Dedifferentiated amniotic fluid mesenchymal stem cell (primary cell): Measurements from ENCODE around the gene FFAR2.
"Not testable (repeated sequence)": the region's sequence is repeated elsewhere in the genome, so short reads cannot be mapped to it uniquely, and the experiment has no call there.

Experiments
- DNase-seq: peaks from one replicate; pipeline ENCODE4 v3.0.0-alpha.2; 2016; ENCODE audit errors: extremely low spot score

The FFAR2 gene

DNA sequence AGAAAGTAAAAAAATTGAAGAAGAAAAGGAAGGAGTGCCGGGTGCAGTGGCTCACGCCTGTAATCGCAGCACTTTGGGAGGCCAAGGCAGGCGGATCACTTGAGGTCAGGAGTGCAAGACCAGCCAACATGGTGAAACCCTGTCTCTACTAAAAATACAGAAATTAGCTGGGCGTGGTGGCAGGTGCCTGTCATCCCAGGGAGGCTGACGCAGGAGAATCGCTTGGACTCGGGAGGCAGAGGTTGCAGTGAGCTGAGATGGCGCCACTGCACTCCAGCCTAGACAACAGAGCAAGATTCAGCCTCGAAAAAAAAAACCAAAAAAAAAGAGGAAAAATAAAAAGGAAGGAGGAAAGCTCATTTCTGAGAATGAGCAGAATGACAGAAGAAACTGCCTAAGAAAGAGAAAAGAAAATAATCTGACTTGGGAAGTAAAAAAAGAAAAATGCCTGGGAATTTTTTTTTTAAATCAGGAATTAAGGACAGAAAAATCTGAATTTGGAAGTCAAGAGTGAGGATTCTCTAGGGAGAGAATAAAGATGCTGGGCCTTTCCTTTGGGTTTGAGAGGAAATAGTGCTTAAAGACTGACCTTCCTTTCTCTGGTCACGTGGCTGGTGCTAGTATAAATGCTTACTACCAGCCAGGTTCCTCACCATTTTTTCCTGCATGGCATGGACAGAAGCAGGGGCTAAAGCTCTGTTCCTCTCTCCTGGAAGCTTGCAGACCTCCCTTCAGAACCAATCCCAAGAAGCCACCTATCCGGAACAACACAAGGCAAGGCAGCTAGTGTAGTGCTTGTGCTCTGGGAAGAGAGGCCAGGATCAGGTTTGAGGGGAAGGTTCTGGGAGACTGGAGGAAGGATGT, at the start of gene FFAR2:
TSS of gene FFAR2 (plus strand) at position 652 of the 864 bp plus-strand sequence. CDS start 1,458 bp downstream, outside the sequence.
- DNase-seq: no peak

DNA sequence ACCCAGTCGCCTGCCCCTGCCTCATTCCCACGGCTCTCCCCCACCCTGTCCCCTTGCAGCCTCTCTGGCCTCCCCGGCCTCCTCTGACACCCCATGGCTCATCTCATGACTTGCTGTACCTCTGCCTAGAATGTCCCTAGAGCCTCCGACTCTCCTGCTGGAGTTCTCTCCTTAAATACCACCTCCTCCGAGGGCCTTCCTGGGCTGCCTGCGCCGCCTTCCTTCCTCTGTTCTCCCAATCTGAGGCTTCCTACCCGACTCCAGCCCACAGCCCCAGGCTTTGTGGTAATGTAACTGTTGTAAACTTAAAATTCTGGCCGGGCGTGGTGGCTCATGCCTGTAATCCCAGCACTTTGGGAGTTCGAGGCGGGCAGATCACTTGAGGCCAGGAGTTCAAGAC, 49.5 kb upstream of the FFAR2 start:
- no peak for DNase-seq

DNA sequence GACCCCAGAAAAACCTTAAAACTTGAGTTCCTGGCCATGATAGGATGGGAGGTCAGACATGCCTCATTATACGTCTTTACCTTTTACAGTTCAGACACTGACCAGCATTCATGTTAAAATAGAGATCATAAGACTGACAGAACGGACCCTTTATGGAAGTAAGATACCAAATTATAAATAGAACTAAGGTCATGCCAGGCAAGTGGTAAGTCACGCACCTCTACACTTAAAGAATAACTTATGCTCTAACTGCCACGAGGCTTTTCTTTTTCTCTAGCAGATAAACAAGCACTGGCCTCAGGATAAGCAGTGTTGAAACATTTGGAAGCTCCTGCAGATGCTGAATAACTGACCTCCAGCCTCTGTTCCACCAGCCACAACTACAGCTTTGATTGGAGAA, 48.8 kb upstream of the FFAR2 start:
- no peak for DNase-seq

DNA sequence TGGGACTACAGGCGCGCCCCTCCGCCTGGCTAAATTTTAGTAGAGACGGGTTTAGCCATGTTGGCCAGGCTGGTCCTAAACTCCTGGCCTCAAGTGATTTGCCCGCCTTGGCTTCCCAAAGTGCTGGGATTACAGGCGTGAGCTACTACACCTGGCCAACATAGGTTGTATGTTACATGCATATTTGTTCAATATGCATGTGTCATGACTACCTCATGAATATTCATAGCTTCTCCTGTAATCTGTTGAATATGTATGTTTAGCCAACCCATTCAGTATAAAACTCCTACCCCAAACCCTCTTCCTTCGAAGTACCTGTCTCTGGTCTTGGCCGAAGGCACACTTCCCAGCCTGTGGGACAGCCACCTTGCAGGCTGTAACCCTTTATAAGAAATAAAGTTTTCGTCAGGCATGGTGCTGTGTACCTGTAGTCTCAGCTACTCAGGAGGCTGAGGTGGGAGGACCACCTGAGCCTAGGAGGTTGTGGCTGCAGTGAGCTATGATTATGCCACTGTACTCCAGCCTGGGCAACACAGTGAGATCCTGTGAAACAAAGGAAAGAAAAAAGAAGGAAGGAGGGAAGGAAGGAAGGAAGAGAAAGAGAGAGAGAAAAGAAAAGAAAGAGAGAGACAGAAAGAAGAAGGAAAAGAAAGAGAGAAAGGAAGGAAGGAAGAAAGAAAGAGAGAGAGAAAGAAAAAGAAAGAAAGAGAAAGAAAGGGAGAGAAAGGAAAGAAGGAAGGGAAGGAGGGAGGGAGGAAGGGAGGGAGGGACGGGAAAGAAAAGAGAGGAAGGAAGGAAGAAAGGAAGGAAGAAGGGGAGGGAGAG, 47.9 kb upstream of the FFAR2 start:
- DNase-seq: no peak

DNA sequence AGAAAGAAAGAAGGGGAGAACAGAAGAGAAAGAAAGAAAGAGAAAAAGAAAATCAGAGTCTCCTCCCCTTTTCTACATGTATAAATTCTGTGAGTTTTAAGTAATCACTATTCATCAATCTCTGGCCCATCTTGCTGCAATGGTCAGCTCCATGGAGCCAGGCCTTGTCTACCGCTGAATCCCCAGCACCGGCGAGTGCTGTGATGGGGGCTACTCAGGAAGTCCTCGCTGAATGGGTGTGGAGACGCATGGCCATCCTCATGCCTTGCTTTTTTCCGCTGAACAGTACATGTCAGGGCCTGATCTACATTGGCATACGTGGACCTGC, 47.3 kb upstream of the FFAR2 start:
- DNase-seq: no peak

DNA sequence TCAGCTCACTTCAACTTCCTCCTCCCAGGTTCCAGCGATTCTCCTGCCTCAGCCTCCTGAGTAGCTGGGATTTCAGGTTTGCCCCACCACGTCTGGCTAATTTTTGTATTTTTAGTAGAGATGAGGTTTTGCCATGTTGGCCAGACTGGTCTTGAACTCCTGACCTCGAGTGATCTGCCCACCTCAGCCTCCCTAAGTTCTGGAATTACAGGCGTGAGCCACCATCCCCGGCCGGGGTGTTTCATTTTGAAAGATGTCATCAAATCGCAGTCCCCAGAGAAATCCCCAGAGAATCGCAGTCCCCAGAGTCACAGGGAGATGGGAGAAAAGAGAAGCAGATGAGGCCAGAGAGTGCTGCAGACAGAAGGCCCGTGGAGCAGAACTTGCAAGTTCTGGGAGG, 46.6 kb upstream of the FFAR2 start:
- not testable (repeated sequence) for DNase-seq

DNA sequence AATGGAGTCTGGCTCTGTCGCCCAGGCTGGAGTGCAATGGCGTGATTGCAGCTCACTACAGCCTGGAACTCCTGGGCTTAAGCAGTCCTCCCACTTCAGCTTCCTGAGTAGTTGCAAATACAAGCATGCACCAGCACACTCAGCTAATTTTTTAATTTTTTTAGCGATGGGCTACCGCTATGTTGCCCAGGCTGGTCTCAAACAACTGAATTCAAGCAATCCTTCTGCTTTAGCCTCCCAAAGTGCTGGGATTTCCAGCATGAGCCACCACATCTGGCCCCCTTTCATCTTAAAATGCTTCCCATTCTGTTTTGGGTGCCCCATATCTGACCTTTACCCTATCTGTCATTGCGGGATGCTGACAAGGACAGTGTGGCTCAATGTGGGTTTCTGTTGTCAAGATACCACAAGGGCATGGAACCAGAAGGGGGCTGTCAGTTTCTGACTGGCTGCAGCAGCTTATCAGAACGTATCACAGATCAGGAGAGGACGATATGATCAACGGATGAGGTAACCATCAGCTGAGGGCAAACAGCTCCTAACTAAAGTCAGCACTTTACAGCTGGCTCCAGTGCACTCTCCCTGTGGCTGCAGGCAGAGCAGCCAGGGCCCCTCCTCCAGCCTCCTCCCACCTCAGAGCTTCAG, 44.8 kb upstream of the FFAR2 start:
- no peak for DNase-seq

DNA sequence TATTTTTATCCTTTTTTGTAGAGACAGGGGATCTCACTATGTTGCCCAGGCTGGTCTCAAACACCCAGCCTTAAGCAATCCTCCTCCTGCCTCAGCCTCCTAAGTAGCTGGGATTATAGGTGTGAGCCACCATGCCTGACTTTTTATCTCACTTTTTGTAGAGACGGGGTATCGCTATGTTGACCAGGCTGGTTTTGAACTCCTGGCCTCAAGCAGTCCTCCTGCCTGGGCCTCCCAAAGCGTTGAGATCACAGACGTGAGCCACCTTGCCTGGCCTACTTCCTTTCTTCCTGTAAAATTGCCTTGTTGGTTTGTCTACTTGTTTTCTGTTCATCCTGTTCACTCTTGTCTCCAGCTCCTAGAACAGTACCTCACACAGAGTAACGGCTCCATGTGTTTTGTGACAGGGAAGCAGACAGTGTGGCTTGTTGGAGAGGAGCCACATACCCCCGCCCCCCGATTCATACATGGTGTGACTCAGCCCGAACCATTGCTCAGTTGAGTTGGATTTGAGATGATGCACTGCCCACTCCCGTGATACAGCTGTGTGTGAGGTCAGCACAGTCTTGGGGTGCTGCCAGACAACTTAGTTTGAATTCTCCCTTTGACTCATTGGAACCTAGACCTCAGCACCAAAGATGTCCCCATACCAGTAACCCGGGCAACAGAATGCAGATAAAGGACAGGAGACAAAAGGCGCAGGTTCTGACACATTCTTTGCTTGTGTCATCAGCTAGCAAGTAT, 43.0 kb upstream of the FFAR2 start:
- peak; percentile 36 for DNase-seq

DNA sequence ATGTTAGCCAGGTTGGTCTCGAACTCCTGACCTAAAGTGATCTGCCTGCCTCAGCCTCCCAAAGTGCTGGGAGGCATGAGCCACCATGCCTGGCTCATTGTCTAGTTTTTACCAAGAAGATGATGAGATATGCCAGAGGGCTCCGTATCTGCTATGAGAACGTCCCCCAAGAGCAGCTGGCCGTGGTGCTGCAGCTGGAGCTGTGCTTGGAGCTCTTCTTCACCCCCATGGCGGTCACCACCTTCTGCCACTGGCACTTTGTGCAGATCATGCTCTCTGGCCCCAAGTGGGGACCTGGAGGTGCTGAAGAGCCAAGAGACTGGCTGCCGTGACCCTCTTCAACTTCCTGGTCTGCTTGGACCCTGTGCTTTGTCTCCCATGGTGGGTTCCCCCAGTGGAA, 40.4 kb upstream of the FFAR2 start:
- no peak for DNase-seq

DNA sequence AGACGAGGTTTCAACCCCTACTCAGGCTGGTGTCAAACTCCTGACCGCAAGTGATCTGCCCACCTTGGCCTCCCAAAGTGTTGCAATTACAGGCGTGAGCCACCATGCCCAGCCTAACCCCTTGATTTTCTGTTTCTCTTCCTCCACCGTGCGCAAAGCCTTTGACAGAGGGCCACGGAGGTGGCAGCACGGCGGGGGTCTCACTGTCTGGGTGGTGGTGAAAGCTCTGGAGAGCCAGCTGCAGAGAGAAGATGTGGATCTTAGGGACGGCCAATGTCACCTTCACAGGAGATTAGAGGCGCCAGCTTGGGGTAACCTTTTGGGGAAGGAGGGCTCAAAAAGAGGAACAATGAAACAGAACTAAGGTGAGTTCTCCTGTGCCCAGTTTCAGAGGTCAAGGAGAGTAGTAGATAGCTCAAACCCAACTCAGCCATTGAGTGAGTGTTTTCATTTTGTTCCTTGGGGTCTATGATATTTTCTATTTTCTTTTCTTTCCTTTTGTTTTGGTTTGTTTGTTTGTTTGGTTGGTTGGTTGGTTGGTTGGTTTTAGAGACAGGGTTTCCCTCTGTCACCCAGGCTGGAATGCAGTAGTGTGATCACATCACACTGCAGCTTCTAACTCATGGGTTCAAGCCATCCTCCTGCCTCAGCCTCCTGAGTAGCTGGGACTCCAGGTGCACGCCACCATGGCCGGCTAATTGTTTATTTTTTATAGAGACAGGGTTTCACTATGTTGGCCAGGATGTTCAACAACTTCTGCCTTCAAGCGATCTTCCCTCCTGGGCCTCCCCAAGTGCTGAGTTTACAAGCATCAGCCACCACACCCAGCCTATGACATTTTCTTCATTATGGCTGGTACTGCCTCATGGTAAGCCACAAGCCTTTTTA, 39.5 kb upstream of the FFAR2 start:
- DNase-seq: no peak

DNA sequence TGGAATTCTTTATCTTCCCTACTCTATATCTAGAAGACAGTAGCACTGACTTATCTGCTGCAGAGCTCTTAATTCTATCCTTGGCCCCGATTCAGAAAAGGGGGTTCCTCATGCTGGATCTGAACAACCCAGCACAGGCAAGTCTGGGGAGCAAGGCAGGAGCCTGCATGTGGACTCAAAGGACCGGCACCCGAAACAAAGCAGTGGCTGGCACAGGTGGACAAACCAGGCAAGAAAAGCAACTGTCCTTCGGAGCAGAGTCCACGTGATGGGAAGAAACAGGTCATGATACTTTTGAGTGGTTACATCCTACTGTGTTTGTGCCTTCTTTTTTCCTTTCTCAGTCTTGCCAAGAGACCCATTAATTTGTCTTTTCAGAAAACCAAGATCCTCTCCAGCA, 38.9 kb upstream of the FFAR2 start:
- DNase-seq: no peak

DNA sequence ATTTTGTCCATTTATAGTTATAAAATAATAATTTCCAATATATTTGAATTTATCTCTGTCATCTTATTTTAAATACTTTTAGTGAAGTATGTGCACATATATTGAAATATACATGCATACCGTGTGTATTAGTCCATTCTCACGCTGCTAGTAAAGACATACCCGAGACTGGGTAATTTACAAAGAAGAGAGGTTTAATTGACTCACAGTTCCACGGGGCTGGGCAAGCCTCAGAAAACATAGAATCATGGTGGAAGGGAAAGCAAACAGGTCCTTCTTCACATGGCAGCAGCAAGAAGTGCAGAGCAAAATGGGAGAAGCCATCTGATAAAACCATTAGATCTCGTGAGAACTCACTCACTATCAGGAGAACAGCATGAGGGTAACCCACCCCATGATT, 37.6 kb upstream of the FFAR2 start:
- DNase-seq: no peak

DNA sequence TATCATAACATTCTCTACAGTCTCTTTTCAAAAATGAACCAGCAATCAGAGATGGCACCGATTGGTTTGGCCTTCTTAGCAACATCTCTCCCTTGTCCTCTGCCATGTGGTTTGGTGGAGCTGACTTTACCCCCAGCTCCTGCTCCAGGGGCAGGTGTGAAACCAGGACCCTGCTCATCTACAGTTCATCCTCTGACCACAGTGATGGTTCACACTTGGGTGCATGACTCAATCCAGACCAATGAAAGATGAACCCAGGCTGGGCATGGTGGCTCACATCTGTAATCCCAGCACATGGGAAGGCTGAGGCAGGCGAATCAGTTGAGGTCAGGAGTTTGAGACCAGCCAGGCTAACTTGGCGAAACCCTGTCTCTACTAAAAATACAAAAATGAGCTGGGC, 33.6 kb upstream of the FFAR2 start:
- DNase-seq: no peak

DNA sequence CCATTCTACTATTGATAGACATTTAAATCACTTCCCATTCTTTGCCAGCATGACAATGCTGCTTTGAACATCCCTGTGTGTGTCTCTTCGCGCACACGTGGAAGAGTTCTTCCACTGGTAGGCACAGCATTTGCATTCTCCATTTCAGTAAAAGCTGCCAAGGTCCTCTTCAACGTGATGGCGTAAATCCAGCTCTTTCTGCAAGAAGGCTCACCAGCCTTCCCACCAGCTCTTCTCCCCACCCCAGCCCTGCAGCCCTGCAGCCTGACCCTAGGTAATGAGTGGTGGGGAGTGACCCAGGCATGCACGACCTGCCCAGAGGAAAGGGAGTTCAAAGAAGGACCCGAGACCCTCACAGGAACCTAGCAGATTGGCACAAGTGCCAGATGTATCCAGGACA, 31.7 kb upstream of the FFAR2 start:
- DNase-seq: no peak

DNA sequence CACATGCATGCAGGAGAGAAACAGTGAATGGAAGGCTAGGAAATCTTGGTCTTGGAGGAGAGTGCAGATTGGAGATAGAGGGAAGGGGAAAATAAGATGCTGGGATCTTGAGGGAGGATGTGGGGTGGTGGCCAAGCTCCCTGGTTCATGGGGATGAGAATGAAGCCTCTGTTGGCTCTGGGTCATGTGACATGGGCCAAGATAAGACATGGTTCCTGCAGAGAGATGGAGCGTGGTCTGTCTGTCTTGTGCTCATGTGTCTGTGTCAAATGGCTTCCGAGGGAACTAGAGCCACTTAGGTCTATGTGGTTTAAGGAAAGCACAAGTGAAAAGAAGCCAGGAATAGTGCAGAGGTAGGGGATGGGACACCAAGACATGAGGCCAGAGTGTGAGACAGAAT, 30.8 kb upstream of the FFAR2 start:
- DNase-seq: no peak

DNA sequence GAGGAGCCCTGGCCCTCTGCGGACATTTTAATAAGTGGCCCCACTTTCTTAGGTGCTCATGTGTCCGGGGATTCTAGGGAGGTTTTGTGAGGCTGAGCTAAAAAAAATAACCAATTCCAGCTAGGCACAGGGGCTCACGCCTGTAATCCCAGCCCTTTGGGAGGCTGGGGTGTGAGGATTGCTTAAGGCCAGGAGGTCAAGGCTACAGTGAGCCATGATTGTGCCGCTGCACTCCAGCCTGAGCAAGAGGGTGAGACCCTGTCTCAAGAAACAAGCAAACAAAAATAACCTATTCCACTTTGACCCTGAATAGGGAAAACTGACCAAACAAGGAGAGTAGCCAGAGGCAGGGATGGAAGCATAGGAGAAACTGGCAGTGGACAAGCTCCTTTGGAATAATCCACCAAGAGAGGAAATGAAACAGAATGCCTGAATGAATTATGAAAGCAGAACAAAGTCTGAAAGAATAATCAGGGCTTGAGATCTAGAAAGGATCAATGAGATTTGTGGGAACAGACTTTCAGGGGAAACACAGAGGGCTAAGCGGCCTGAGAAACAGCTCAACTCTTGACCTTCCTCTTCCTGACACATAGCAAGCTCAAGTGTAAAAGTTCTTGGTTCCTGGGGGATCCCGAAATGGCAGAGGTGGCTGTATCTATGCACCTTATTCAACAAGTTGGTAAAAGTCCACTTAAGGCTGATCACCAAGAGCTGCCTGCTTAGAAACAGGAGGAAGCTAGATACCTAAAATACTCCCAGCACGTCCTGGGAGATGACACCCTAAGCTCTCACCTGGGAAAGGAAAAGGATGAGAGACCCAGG, 30.1 kb upstream of the FFAR2 start:
- DNase-seq: no peak

DNA sequence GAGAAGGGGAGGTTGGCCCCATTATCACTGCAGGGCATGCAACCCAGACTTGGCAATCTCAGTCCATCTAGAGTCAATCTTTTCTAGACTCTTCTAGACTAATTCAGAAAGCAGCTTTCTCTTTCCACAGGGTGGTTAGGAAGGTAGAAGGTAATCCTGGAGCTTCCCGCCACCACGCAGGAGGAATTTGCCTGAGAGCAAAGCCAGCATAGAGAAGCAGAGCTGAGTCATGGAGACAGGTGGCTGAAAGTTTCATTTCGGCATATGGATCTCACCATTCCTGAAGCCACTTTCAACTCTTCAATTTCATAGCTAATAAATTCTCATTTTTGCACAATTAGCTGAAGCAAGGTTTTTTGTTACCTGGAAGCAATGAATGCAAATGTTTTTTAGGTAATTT, 29.0 kb upstream of the FFAR2 start:
- DNase-seq: no peak

DNA sequence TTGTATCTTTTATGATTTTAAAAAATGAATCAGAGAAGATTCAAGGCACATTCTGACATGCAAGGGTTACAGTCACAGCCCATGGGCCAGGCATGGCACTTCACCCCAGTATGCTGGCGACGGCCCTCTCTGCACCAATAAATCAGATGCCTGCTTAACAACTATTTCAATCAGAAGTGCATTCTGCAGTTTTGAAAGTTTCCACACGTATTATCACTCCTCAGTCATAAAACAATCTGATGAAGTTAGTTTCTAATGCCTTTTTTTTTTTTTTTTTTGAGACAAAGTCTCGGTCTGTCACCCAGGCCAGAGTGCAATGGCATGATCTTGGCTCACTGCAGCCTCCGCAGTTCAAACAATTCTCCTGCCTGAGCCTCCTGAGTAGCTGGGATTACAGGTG, 28.3 kb upstream of the FFAR2 start:
- no peak for DNase-seq

DNA sequence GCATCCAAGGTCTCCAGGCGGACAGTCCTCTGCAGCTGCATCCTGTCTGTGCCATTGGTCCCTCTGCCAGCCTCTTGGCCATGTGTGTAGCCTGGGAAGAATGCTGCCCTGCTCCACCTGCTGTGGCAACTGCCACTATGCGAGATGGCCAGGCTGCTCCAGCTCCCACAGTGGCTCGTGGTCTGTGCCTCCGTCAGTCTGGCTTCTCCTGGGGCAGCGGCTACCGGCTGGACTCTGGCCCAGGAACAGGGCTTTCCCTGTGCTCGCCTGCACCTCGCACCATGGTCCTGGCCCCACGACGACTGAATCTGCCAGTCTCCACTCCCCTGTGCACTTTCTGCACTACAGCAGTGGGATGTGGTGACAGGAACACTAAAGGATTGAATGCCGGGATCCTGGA, 26.7 kb upstream of the FFAR2 start:
- no peak for DNase-seq

DNA sequence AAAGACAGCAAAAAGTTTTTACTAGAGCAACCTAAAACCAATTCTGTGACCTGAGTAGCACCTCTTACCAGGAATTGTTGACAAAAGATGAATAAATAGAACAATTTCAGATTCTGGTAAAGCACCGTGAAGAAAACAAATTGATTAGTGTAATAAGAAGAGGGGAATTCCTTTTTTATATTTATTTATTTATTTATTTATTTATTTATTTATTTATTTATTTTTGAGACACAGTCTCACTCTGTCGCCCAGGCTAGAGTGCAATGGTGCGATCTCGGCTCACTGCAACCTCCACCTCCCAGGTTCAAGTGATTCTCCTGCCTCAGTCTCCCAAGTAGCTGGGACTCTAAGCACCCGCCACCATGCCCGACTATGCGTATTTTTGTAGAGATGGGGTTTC, 24.7 kb upstream of the FFAR2 start:
- not testable (repeated sequence) for DNase-seq
